Gastroesophageal sphincter (tissue), 4 donors: ENCODE data around the gene MCFD2. TPM values are rescaled to one million over a fixed set of nuclear protein-coding genes. Genes with fewer than 3 reads are reported as not detected.

Source experiments
- ATAC-seq: fragments of 150-250 bp; one replicate; pipeline ENCODE4 v1.9.1; 2016; ENCODE audit warnings: mild to moderate bottlenecking, moderate library complexity
- H3K27ac ChIP-seq, 4 donors: fragments of 200-600 bp; sonication (generic) in 3 of 4; 1 replicate in 3 of 4; 2 replicates in 1 of 4; pipeline ENCODE4 v1.5.1; 2016 to 2019
- H3K27me3 ChIP-seq: fragments of 200-600 bp; sonication (generic); one replicate; pipeline ENCODE4 v1.5.1; 2019
- H3K36me3 ChIP-seq, 2 donors: fragments of 200-600 bp; sonication (generic); one replicate each; pipeline ENCODE4 v1.5.1; 2019; ENCODE audit warnings: control low read depth in 1 of 2
- H3K4me1 ChIP-seq, 3 donors: fragments of 200-600 bp; sonication (generic); 1 replicate in 2 of 3; 2 replicates in 1 of 3; pipeline ENCODE4 v1.5.1; 2016 to 2019; ENCODE audit warnings: control low read depth in 2 of 3
- H3K4me3 ChIP-seq, 2 donors: fragments of 200-600 bp; sonication (generic); one replicate each; pipeline ENCODE4 v1.5.1; 2019; ENCODE audit warnings: mild to moderate bottlenecking in 1 of 2, moderate library complexity in 1 of 2
- H3K9me3 ChIP-seq, 3 donors: fragments of 200-600 bp; sonication (generic); one replicate each; pipeline ENCODE4 v1.5.1; 2017 to 2019; ENCODE audit warnings: control low read depth in 2 of 3
- EP300 ChIP-seq: sonication (generic); formaldehyde crosslinking; IDR thresholded peaks from one replicate; pipeline ENCODE4 v1.6.1; 2017; ENCODE audit warnings: antibody characterized with exemption, mild to moderate bottlenecking
- POLR2A ChIP-seq, 2 donors: fragments of 450-650 bp; IDR thresholded peaks; one replicate each; pipeline ENCODE4 v1.6.1; 2017; ENCODE audit warnings: antibody characterized with exemption in 2 of 2, mild to moderate bottlenecking in 2 of 2, moderate library complexity in 1 of 2
- POLR2AphosphoS5 ChIP-seq: sonication (generic); formaldehyde crosslinking; IDR thresholded peaks from one replicate; pipeline ENCODE4 v1.6.1; 2017; ENCODE audit warnings: antibody characterized with exemption
- WGBS, 2 donors: methylation state at CpG; one replicate each; pipeline ENCODE4 v1.1.5; 2018; ENCODE audit warnings: low coverage in 1 of 2; 5-methylcytosine and 5-hydroxymethylcytosine counted together
- small RNA-seq, 4 donors: library from RNA; depleted of rRNA; stranded (forward); fragments of <200 nt; gene quantifications; one replicate each; pipeline ENCODE3, GENCODE V24; 2016
- total RNA-seq, 4 donors: library from RNA; depleted of rRNA; stranded (reverse); fragments of >200 nt; gene quantifications; one replicate each; pipeline ENCODE4 v1.1.0, GENCODE V29; 2016
- TF ChIP-seq, protein P1 (sequence below), 4 experiments: fragments of 200-600 bp in 2 of 4; fragments of 450-650 bp in 2 of 4; sonication (generic) in 1 of 4; IDR thresholded peaks; one replicate each; pipeline ENCODE4 v1.5.1; 2017 to 2019; ENCODE audit warnings: antibody characterized with exemption in 4 of 4, mild to moderate bottlenecking in 2 of 4, moderate library complexity in 2 of 4

MCFD2 gene
- total RNA-seq, 4 donors from 2014 or later = 81.7 to 89.5 (median 85.4) TPM

DNA sequence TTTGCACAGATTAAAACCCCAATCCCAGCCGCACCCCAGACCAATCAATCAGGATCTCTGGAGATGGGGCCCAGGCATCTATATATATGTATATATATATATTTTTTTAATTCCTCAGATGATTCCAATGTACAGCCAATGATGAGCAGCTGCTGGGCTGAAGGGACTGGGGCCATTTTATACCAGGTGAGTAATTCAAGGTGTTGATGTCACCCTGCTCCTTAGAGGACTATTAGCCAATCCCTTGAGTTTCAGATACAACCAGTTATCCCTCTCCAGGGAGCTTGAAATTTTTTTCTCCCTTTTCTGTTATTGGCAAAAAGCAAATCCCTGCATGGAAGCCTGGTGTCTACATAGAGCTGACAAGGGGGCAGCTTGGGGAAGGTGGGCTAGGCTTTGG lies 59.8 kb downstream of the MCFD2 start:
- TF ChIP-seq, protein P1, sequence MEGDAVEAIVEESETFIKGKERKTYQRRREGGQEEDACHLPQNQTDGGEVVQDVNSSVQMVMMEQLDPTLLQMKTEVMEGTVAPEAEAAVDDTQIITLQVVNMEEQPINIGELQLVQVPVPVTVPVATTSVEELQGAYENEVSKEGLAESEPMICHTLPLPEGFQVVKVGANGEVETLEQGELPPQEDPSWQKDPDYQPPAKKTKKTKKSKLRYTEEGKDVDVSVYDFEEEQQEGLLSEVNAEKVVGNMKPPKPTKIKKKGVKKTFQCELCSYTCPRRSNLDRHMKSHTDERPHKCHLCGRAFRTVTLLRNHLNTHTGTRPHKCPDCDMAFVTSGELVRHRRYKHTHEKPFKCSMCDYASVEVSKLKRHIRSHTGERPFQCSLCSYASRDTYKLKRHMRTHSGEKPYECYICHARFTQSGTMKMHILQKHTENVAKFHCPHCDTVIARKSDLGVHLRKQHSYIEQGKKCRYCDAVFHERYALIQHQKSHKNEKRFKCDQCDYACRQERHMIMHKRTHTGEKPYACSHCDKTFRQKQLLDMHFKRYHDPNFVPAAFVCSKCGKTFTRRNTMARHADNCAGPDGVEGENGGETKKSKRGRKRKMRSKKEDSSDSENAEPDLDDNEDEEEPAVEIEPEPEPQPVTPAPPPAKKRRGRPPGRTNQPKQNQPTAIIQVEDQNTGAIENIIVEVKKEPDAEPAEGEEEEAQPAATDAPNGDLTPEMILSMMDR (IDR thresholded peaks at IDR 0.05) = no peak
- TF ChIP-seq POLR2A (IDR thresholded peaks at IDR 0.05) (no peak), EP300 (no peak), POLR2AphosphoS5 (no peak)
- H3K36me3 ChIP-seq = no peaks in the 10 kb centered on the region
- H3K9me3 ChIP-seq = no peaks in the 10 kb centered on the region
- H3K27me3 ChIP-seq = no peaks in the 10 kb centered on the region
- H3K27ac ChIP-seq = peak overlapping the region; percentile 84 to 94 (median 87)
- no peak for ATAC-seq
- no peak overlapping the region for H3K4me3 ChIP-seq
- 50% methylated on average over 1 of the region's 1 CpG; no CpG with 5 or more reads in 1 of the 2 donors for WGBS, 2 donors
- H3K4me1 ChIP-seq = peaks cover 18 to 62% (median 20%) of the 10 kb centered on the region in 3 donors

DNA sequence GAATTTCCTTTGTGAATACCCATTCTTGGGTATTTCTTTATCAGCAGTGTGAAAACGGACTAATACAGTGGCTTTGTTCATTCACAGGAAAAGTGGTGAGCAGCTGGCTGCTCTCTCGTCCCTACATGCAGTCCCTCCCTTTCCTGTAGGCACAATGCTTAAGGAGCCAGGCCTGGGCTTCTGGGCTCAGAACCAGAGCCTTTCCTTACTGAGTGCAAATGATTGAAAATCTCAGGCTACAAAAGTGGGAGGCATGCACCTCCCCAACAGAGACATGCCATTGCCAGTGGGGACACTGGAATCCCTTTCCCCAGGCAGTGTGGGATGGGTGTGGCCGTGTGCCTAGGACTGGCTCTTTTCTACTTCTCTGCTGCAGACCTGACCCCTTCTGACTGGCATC lies 61.3 kb downstream of the MCFD2 start:
- TF ChIP-seq, protein P1 (IDR thresholded peaks at IDR 0.05) = peak in 1 of 4 experiments; percentile 29
- no peak for TF ChIP-seq POLR2A (IDR thresholded peaks at IDR 0.05)
- no peak for TF ChIP-seq EP300
- peak; percentile 37 for TF ChIP-seq POLR2AphosphoS5
- Histone ChIP-seq H3K4me1 (peaks cover 31 to 77% (median 34%) of the 10 kb centered on the region in 3 donors), H3K27me3 (no peaks in the 10 kb centered on the region), H3K9me3 (no peaks in the 10 kb centered on the region), H3K4me3 (no peak overlapping the region), H3K27ac (peak overlapping the region; percentile 84 to 97 (median 92)), H3K36me3 (no peaks in the 10 kb centered on the region)
- ATAC-seq = peak; percentile 14
- 13 to 57% methylated on average over 1 of the region's 3 CpGs for WGBS, 2 donors

DNA sequence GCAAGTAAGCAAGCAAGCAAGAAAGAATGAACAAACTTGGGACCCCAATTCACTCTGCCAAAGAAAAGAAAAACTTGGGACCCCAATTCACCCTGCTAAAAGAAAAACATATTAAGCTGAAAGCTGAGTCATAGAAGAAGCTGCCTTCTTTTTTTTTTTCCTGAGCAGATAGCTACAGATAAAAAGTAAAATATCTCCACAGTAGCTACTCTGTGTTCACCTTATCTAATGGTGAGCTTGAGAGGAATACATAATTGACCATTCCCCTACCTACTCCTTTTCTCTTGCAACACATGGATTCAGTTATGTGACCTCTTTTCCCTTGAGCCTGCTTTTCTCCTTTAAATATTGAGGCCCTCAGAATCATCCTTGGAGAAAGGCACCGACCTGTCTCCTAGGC lies 63.0 kb downstream of the MCFD2 start:
- WGBS, 2 donors = 100% methylated on average over 1 of the region's 1 CpG
- Histone ChIP-seq H3K4me1 (peaks cover 44 to 78% (median 50%) of the 10 kb centered on the region in 3 donors), H3K27ac (peak overlapping the region in 3 of 4 donors; percentile 84 to 94 (median 89))

DNA sequence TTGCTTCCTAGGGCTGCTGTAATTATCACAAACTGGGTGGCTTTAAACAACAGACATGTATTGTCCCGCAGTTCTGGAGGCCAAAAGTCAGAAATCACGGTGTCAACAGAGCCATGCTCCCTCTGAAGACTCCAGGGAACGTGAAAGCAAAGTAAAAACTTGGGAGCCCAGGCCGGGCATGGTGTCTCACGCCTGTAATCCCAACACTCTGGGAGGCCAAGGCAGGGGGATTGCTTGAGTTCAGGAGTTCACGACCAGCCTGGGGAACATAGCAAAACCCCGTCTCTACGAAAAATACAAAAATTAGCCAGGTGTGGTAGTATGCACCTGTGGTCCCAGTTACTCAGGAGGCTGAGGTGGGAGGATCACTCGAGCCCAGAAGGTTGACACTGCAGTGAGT lies 63.5 kb downstream of the MCFD2 start:
- H3K4me1 ChIP-seq = peaks cover 44 to 79% (median 54%) of the 10 kb centered on the region in 3 donors
- no peak for ATAC-seq
- H3K9me3 ChIP-seq = no peaks in the 10 kb centered on the region
- H3K27me3 ChIP-seq = no peaks in the 10 kb centered on the region
- H3K4me3 ChIP-seq = no peak overlapping the region
- 81 to 100% methylated on average over 2 to 8 of the region's 9 CpGs for WGBS, 2 donors
- H3K36me3 ChIP-seq = no peaks in the 10 kb centered on the region
- no peak for TF ChIP-seq EP300
- TF ChIP-seq, protein P1 (IDR thresholded peaks at IDR 0.05) = no peak
- TF ChIP-seq POLR2A (IDR thresholded peaks at IDR 0.05) = no peak
- no peak for TF ChIP-seq POLR2AphosphoS5
- peak overlapping the region in 3 of 4 donors; percentile 53 to 94 (median 89) for H3K27ac ChIP-seq

More for the DNA sequence above, 63.0 kb downstream of the MCFD2 start:
- H3K9me3 ChIP-seq = no peaks in the 10 kb centered on the region
- TF ChIP-seq POLR2A (IDR thresholded peaks at IDR 0.05) = no peak
- TF ChIP-seq EP300 = no peak
- TF ChIP-seq, protein P1 (IDR thresholded peaks at IDR 0.05) = no peak
- no peak for TF ChIP-seq POLR2AphosphoS5
- H3K36me3 ChIP-seq = no peaks in the 10 kb centered on the region
- H3K27me3 ChIP-seq = no peaks in the 10 kb centered on the region
- no peak overlapping the region for H3K4me3 ChIP-seq
- no peak for ATAC-seq

Small RNAs within 50 kb of the gene (small RNA-seq; reads per million reads assigned to genes)
- 0 reads per million in 4 donors for gene AC093732.2

Other genes starting within 250 kb of the MCFD2 start
- 10 to 100 TPM; 41.7 to 84.8 (median 58.0) TPM for gene SOCS5, start 216.5 kb downstream of the MCFD2 start, total RNA-seq
- gene TTC7A, start 25.4 kb upstream of the MCFD2 start, total RNA-seq = 10 to 100 TPM; 21.6 to 29.1 (median 24.4) TPM
- under 1 TPM in 2 of 4 donors, not detected in 2; 0.23 to 0.67 TPM for gene STPG4, start 239.5 kb upstream of the MCFD2 start, total RNA-seq